NCI-H526 (cell line): ENCODE results near the gene FGFRL1.

Source experiments
- DNase-seq, 2 experiments: peaks; one replicate each; lab custom pipeline; 2025; lab: John Stamatoyannopoulos, UW

FGFRL1 gene

DNA sequence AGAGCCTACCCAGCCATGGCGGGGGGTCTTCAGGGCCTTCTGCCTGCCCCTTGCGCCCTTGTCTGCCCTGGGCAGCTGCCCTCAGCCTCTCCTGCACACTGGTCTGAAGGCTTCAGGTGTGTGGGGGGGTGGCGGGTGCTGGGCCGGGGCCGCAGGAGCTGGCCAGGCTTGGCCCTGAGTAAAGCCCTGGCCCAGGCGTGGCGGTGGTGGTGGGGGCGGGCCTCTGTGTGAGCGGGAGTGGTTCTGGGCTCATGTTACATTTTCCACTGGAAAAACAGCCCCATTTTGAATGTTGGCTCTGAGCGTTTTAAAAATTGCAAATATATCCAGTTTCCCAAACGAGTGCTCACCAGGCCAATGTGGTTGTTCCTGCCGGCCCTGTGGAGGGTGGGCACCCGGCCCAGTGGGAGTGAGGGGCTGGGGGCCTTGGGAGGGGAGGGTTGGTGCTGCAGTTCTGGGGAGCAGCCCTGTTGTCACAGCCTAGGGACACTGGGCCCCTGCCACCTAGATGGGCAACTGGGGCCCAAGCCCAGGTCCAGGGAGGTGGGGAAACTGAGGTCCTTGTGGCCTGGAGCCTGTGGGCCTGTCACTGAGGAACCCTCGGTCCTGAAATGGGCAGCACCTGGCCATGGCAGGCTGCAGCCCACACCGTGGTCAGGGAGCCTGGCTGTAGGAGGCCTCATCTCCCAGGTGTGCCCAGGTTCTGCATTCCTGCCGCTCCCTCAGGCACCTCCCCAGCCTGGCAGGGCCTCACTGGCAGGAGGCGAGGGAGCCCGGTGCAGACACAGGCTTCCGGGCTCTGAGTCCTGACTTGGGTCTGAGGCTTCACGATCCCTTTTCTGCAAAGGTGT, 28.3 kb downstream of the FGFRL1 start:
- peak; percentile 34 to 82 for DNase-seq

DNA sequence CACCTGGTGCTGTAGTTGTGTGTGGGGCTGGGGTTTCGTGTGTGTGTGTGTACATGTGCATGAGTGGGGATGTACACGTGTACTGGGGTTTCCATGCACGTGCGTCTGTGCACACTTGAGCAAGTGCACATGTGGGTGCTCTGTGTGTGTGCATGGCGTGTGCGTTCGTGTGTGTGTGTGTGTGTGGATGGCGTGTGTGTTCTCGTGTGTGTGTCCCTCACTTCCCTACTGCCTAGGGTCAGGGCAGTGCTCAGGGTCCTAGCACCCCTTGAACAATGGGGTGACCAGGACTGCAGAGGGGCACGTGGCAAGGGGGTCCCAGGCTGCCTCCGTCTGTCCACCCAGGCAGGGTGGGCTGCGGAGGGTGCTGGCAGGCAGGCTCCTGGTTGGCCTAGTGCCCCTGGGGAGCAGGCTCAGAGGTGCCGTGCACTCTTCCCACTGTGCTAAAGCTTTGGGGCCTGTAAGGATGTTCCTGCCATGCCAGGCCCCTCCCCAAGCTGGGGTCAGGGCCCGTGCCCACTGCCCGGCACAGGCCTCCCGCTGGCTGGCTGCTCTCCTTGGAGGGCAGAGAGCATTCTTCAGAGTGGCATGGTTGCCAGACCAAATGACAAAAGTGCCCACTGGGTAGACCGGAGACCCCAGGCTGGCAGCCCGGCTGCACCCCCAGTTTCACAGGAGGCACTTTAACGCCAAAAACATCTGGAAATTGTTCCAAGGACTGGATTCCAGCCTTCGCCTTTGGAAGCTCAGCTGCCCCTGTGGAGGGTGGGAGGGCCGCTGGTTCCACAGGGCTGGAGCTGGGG, 29.1 kb downstream of the FGFRL1 start:
- DNase-seq, result no peak

DNA sequence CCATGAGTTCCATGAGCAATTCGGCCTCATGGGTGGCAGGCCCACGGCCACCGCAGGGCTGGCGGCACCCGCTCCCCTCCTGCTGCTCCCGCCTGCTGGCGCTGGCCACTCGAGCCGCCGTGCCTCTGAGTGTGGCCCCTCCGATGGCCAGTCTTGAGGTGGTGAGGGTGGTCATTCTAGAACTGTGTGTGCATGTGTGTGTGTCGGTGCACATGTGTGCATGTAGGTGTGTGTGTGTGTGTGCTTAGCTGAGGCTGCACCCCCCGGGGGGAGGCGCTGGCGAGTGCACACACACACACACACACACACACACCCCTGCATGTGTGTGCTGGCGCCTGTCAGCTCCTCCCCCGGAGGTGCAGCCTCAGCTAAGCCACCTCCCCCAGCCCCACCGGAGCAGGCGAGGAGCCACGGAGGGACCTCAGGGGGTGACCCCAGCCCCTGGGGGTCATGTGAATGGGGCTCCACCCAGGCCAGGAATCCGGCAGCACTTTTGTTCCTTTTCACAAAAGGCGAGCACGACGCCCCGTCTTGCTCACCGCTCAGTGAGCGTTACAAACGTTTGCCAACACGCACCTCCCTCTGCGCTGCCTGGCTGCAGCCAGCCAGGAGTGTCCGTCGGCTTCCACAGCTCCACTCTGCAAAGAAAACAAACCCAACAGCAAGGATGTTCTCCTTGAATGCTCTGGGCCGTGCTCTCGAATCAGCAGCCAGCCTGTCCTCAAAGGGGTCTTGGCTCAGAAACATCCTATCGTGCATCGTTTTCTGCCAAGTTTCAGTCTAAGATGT, 29.9 kb downstream of the FGFRL1 start:
- DNase-seq, result peak in 1 of 2 experiments; percentile 50

DNA sequence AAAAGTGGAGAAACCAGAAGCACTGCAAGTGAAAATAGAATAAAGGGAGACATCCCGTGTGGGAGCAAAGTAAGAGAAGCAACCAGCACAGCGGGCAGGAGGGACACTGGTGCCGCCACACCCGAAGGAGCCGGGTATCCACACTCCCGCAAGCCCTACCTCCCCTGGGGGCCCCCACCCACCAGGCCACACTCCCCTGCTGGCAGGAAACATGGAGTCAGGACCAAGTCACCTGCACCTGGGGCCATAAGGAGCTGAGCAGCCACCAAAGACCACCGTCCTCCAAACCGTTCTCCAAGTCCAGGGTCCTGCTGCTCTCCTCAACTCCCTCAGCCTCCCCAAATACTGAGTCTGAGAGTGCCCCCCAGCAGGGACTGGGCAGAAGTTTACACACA, 30.5 kb downstream of the FGFRL1 start:
- DNase-seq, result no peak

DNA sequence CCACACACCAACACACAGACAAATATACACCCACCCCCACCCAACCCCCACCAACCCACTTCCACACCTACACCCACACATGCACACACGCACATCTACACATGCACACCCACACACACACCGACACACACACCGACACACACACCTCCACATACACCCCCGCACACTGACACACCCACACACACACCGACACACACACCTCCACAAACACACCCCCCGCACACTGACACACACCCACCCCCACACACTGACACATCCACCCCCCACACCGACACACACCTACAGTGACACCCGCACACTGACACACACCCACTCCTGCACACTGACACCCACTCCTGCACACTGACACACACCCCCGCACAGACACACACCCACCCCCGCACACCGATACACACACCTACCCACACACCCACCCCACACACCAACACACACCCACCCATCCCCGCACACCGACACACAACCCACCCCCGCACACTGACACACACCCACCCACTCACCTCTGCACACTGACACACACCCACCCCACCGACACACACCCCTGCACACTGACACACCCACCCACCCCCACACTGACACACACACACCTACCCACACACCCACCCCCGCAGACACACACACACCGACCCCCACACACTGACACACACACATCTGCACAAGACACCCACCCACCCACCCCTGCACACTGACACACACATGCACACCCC, 31.1 kb downstream of the FGFRL1 start:
- no peak for DNase-seq

DNA sequence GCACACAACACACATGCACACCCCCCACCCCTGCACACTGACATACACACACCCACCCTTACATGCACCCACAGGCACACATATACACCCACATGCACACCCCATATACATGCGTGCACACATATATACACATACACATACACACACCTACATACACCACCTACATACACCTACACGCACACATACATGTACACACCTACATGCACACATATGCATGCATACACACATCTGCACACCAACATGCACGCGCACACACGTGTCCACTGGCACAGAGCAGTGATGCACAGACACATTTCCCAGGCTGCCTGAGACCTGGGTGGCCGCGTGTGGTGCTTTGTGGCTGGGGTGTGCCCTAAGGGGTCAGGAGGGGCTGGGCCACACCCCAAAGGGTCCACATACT, 31.7 kb downstream of the FGFRL1 start:
- DNase-seq, result no peak

DNA sequence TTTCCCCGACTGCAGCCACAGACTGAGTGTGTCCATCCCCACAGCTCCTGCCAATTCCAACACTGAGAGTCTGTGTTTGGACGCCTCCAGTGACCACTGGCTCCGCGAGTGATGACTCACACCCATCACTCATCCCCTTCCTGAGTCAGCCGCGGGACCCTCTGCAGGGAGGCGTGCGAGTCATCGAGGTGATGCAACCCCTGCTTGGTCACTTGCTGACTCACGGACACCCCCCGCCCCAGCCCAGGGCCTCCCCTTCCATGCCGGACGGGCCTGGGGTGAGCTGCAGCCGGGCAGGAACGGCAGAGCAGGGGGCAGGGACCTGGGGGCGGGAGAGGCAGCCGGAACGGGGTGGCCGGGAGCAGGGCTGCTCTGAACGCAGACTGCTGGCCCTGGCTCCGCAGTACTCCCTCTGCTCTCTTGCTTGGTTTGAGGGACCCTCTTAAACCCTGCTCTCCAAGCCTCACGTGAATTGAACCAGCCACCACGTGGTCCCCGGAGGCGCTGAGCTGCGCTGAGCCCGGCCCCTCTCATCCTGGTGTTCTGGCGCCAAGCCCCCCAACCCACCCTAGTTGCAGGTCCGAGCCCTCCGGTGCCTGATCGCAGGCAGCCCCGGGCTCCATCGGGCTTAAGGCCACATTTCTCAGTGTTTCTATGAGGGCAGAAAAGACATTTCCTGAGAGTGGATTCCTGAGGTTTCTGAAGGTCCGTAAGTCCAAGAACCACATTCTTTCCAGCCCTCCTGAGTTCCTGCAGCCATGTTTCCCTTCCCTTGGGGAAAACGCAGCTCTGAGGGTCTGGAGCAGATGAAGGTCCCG, 32.4 kb downstream of the FGFRL1 start:
- no peak for DNase-seq

DNA sequence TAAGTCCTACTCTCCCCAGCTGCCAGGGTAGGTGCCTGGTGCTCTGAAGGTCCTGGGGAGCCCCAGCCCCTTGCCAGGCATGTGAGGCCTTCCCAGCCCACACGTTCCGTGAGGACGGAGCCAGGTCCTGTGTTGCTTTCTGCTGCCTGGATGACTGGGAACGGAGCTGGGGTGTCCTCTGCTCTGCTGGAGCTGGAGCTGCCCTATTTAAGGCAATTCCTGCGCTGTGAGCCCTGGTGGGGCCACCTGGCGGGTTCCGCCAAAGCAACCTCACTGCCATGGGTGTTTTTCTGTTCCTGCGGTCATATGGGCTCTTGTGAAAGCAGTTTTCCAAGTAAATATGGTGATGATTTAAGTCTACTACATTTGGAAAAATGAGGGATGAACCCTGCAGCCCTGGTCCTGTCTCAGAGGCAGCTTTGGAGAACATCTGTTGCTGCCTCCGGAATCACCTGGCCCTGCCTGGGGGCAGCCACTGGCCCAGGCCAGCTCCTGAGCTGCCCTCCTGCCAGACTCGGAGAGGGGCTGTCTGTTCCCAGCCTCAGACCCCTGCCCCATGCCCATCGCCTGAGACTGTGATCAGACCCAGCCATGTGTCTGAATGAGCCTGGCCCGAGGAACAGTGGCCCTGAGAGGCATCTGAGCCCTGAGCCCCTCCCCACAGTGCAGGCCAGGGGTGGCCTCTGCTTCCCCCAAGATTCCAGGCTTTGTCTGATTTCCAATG, 33.2 kb downstream of the FGFRL1 start:
- no peak for DNase-seq

DNA sequence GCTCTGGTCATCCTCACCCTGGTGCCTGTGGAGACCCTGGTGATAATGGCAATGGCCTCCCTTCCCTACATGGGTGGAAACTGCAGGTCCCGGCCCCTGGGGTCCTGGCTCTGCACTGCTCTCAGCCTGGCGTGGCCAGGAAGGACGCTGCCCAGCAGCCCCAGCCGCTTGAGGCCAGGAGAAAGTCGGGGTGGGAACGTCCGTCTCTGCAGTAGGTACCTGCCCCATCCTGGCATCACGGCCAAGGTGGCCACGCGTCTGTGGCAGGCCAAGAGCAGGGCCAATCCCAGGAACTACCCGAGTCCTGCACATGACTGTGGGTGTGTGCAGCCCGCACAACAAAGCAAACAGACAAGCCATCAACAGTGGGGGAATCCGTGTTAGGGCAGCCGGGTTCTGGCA, 33.8 kb downstream of the FGFRL1 start:
- DNase-seq, result peak in 1 of 2 experiments; percentile 37

DNA sequence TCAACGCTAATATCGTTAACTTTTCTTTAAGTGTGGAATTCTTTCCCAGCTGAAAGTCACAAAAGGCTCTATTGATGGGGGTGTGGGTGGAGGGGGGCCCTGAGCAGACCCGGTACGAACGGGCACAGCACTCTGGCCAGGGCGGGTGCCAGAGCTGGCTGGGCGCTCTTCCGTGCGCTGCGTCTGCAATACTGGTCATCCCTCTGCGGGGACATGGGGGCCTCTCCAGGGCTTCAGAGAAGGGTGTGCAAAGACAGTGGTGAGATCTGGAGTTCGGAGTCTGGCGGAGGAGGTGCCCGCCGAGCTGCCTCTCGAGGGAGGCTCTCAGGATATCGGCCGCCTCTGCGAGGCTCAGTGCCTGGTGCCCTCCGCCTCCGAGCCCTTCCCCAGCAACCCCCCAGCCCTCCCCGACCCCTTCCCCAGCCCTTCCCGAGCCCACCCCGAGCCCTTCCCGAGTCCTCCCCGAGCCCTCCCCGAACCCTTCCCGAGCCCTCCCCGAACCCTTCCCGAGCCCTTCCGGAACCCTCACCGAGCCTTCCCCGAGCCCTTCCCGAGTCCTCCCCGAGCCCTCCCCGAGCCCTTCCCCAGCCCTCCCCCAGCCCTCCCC, 34.3 kb downstream of the FGFRL1 start:
- DNase-seq, result peak in 1 of 2 experiments; percentile 45

DNA sequence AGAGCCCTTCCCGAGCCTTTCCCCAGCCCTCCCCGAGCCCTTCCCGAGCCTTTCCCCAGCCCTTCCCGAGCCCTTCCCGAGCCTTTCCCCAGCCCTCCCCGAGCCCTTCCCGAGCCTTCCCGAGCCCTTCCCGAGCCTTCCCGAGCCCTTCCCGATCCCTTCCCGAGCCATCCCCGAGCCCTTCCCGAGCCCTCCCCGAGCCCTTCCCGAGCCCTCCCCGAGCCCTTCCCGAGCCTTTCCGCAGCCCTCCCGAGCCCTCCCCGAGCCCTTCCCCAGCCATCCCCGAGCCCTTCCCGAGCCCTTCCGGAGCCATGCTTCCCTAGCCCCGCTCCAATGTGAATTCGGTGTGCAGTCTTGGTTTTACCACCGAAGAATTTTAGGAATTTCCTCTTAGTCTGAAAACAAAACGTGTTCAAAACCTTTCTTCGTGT, 35.2 kb downstream of the FGFRL1 start:
- DNase-seq, result peak; percentile 45 to 95

DNA sequence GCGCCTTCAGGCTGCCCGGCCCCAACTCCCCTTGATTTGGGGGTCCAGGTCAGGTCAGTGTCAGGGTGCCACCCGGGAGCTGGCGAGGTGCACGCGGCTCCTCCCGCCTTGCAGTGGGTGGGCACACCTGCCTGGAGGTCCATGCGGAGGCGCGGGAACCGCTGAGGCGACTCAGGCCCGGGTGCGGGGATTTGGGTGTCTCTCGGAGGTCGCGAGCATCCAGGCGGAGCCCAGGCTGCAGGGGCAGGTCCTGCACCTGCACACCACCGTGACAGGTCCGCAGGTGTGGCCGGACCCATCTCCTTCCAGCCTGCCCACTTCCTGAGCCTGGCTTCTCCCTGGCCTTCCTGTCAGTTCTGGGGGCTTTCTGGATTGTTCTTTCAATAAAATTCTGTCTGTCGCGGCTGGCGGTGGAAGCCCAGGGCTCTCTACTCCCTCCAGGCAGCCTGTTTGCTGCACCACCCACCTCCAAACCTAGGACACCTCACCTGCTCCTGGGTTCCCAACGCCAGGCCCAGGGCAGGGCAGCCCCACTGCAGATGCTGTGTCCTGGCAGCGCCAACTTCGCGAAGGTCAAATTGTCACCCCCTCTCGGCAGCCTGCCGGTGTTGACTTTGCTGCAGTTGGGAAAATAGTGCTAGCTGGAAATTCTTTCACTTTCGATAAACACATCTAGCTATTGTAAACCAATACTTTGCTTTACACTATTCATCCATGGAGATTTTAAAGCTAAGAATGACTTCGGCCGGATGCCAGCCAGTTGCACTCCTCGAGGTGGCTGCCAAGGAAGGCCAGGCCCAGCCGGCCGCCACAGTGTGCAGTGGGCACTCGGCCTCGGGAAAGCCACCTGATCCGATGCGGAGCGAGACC, 35.9 kb downstream of the FGFRL1 start:
- DNase-seq, result no peak

DNA sequence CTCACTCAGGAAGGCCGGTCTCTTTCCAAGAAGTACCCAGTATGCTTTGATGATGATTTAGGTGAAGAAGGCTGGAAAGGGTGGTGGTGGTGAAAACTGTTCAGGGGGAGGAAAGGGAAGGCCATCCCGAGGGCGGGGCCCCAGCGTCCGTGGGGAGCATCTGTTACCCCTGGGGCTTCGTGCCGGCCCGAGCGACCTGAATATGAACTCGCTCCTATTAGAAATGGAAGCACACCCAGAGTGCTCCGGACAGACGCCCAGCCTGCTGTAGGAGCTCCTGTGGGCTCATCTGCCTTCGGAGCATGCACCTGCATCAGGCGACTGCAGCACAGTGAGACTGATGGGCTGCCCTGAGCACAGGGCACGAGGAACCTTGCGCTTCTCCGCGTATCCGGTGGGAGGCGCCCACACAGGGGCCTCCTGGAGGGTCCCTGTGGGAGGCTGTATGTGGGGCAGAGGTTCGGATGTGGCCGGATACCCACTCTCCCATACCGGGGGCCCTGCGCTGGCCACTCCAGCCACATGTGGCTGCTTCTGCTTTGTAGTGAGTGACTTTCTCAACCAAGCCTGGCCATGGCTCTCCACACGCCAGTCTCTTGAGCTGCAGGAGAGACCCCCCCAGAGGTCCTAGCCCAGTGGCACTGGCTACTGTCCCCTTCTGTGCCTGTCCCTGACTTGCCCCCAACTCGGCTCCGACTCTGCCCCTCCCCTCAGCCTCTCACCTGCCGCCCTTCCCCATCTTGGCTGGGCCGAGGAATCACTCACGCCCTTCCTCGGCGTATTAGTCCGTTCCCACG, 36.7 kb downstream of the FGFRL1 start:
- DNase-seq, result peak in 1 of 2 experiments; percentile 34

DNA sequence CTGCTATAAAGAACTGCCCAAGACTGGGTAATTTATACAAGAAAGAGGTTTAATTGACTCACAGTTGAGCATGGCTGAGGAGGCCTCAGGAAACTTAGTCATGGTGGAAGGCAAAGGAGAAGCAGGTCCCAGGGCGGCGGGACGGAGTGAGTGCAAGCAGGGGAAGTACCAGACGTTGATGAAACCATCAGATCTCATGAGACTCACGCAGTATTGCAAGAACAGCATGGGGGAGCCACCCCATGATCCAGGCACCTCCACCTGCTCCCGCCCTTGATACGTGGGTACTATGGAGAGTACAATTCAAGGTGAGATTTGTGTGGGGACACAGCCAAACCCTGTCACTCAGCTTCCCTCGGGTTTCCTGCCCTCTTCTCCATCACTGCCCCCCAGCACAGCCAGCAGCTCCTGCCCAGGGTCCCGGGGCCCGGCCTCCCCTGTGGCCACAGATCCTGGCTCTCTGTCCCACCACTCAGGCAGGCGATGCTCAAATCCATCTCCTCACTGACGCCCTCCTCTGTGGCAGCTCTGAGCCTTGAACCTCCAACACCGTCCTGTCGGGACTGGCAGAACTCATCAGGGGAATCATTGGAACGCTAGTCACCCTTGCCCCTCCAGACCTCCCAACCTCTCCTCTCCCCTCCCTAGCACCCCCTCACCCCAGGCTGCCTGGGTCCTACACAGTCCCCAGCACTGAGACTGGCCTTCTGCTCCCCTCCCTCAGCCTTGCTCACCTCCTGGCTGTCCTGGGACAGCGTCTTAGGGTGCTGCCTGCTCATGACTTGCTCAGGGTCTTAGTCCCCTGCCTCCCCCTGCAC, 37.6 kb downstream of the FGFRL1 start:
- no peak for DNase-seq

DNA sequence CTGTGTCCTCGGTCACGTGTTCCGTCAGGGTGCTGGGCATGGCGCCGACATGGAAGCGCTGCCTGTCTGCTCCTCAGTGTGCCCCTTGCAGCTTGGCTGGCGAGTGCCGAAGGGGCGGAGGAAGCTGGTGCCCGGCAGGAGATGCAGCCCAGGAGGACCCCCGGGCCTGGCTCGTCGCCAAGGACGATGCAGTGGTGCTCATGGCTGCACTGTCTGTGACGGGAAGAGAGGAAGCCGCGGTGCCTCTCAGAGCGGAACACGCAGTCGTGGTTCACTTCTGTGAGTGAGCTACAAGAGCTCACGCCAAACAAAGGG, 38.1 kb downstream of the FGFRL1 start:
- no peak for DNase-seq

DNA sequence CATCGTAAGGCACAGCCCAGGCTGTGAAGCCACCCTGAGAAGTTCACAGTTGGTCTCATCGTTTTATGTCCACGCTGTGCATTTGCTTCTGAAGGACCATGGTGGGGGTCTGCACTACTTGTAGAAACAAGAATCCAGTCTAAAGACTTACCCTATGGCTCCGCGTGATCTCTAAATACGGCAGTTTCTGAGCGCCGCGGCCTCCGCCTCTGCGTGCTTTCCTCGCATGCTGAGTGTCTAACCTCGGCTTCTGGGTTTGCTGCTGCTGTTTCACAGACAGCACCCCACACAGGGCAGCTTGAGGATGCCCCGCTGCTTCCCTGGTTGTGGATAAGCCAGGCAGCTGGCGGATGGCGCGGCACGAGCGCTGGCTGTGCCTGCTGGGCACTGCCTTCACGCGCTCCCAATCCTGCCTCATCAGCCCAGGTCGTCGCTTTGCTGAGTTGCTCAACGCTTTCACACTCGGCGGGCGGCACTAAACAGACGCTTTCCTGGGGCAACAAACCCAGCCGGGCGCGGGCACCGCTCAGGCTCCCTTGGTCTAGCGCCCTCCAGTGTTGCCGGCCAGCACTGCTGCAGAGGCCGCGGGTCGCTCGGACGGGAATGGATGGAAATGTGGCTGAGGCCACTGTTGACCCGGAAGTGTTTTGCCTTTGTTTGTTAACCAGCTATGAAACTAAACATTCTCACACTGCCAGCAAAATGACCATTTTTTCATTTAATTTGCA, 39.2 kb downstream of the FGFRL1 start:
- peak; percentile 26 to 61 for DNase-seq
